Neural crest cell (in vitro differentiated cells): ENCODE results near the gene LOXL1. TPM values are rescaled to one million over a fixed set of nuclear protein-coding genes. Genes with fewer than 3 reads are reported as not detected.

Experiments used
- DNase-seq: peaks from one replicate; pipeline ENCODE4 v3.0.0; 2021; ENCODE audit warnings: low read depth, mixed read lengths, low spot score
- H3K27ac Mint-ChIP-seq: one replicate; pipeline ENCODE4 v1.8.0; 2021; ENCODE audit warnings: mild to moderate bottlenecking, mixed read lengths; ENCODE audit not compliant: unreplicated experiment
- H3K27me3 Mint-ChIP-seq: 2 replicates; pipeline ENCODE4 v1.8.0; 2021; ENCODE audit warnings: low read depth, mild to moderate bottlenecking, mixed read lengths
- H3K36me3 Mint-ChIP-seq: 2 replicates; pipeline ENCODE4 v1.8.0; 2021; ENCODE audit warnings: low read depth, mild to moderate bottlenecking, mixed read lengths
- H3K4me1 Mint-ChIP-seq: 2 replicates; pipeline ENCODE4 v1.8.0; 2021; ENCODE audit warnings: mixed read lengths
- H3K4me3 Mint-ChIP-seq: one replicate; pipeline ENCODE4 v1.8.0; 2021; ENCODE audit warnings: mild to moderate bottlenecking, mixed read lengths
- H3K9me3 Mint-ChIP-seq: 2 replicates; pipeline ENCODE4 v1.8.0; 2021; ENCODE audit warnings: mixed read lengths
- total RNA-seq: library from RNA; stranded (reverse); gene quantifications from 2 replicates; pipeline ENCODE4 v1.2.1, GENCODE V29; 2021
- TF ChIP-seq, protein P1 (sequence below): fragments of 200-600 bp; sonication (generic); conservative IDR thresholded peaks from 2 replicates; pipeline ENCODE4 v1.5.0; 2021; ENCODE audit warnings: antibody characterized with exemption, mild to moderate bottlenecking

The LOXL1 gene
- total RNA-seq, 1 donor from 2014 or later = 17.3 TPM

DNA sequence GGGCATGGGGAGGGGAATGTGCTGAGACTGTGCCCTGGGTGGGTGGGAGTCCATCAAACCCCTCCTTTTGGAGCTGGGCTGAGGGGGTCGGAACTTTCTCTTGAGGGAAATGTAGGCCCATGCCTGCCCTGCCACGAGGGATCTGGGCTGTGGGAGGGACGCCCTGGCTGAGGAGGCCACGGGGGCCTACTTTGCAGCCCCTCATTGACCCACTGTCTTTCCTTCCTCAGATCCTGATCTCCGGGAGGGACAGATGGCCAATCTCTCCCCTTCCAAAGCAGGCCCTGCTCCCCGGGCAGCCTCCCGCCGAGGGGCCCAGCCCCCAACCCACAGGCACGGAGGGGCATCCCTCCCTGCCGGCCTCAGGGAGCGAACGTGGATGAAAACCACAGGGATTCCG, 25.3 kb downstream of the LOXL1 start:
- Mint-ChIP-seq H3K9me3 (no peaks in the 10 kb centered on the region), H3K36me3 (no peaks in the 10 kb centered on the region), H3K4me3 (no peak overlapping the region), H3K27ac (peak overlapping the region; percentile 89), H3K4me1 (peaks cover 8% of the 10 kb centered on the region), H3K27me3 (no peaks in the 10 kb centered on the region)
- TF ChIP-seq, protein P1, sequence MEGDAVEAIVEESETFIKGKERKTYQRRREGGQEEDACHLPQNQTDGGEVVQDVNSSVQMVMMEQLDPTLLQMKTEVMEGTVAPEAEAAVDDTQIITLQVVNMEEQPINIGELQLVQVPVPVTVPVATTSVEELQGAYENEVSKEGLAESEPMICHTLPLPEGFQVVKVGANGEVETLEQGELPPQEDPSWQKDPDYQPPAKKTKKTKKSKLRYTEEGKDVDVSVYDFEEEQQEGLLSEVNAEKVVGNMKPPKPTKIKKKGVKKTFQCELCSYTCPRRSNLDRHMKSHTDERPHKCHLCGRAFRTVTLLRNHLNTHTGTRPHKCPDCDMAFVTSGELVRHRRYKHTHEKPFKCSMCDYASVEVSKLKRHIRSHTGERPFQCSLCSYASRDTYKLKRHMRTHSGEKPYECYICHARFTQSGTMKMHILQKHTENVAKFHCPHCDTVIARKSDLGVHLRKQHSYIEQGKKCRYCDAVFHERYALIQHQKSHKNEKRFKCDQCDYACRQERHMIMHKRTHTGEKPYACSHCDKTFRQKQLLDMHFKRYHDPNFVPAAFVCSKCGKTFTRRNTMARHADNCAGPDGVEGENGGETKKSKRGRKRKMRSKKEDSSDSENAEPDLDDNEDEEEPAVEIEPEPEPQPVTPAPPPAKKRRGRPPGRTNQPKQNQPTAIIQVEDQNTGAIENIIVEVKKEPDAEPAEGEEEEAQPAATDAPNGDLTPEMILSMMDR = no peak
- no peak for DNase-seq

DNA sequence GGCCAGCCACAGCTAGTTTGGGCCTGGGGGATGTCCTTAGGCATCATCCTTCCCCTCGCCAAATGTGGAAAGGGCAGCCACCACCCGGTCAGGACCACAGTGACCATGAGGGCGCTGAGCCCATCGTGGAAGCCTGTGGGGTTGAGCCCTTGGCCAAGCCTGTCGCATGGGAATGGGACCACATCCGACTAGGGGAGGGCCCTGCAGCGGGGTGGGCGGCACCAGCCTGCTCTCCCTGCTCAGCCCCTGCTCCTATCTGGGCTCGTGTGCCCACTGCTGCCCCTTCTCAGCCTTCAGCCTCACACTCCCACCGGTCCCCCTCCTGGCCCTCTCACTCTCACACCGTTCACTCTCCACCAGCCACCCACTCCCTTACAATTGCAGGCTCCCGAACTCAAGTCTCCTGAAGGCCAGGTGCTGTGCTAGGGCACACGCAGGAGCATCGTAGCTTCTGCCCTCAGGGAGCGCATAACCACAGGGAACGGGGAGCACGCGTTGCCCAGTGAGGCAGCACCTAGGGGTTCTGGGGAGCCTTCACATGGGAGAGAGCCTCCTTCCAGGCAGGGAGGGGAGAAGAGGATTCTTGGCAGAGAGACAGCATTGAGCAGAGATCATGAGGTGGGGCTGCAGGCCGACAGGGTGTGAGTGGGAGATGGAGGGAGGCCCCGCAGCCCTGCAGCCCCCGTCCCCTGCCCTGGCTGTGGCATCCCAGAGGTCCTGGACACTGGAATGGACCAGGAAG, 26.1 kb downstream of the LOXL1 start:
- H3K9me3 Mint-ChIP-seq = no peaks in the 10 kb centered on the region
- DNase-seq = no peak
- H3K27ac Mint-ChIP-seq = peak overlapping the region; percentile 83
- TF ChIP-seq, protein P1 = no peak
- H3K4me3 Mint-ChIP-seq = no peak overlapping the region
- no peaks in the 10 kb centered on the region for H3K27me3 Mint-ChIP-seq
- no peaks in the 10 kb centered on the region for H3K36me3 Mint-ChIP-seq
- H3K4me1 Mint-ChIP-seq = peaks cover 8% of the 10 kb centered on the region

DNA sequence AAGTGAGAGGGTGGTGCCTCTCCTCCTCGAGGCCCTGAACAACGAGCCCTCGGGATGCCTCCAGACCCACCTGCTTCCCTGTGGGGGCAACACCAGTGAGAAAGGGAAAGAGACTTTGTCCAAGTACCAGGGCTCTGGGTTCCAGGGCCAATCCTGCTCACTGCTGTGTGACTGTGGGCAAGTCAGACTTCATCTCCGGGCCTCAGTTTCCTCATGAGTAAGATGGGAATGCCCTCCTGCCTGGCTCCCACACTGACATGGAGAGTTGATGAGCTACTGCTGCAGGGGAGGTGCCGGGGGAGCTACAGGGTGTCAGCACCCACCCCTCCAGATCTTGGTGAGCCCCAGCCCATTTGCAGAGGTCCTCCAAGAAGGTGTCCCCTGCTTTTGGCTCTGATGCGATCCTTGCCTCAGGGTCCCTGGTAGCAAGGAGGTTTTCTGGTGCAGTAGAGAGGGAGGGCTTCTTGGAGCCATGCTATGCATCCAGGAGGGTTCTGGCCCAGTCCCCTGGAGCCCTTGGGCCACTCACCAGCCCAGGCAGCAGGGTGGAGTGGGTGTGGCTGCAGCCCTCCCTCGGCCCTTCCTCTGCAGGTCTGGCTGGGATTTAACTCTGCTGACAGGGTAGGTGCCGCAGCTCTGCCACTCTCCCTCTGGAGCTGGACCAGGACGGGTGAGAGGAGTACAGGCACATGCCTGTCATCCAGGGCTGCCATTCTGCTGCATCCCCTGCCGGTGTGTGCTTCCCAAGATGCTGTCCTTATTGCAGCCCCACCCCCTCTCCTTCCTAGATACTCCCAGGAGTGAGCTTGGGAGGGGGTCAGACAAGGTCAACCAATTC, 26.9 kb downstream of the LOXL1 start:
- H3K4me1 Mint-ChIP-seq = peaks cover 8% of the 10 kb centered on the region
- TF ChIP-seq, protein P1 = no peak
- H3K36me3 Mint-ChIP-seq = no peaks in the 10 kb centered on the region
- DNase-seq = no peak
- H3K27ac Mint-ChIP-seq = no peak overlapping the region
- H3K9me3 Mint-ChIP-seq = no peaks in the 10 kb centered on the region
- no peak overlapping the region for H3K4me3 Mint-ChIP-seq
- H3K27me3 Mint-ChIP-seq = no peaks in the 10 kb centered on the region

DNA sequence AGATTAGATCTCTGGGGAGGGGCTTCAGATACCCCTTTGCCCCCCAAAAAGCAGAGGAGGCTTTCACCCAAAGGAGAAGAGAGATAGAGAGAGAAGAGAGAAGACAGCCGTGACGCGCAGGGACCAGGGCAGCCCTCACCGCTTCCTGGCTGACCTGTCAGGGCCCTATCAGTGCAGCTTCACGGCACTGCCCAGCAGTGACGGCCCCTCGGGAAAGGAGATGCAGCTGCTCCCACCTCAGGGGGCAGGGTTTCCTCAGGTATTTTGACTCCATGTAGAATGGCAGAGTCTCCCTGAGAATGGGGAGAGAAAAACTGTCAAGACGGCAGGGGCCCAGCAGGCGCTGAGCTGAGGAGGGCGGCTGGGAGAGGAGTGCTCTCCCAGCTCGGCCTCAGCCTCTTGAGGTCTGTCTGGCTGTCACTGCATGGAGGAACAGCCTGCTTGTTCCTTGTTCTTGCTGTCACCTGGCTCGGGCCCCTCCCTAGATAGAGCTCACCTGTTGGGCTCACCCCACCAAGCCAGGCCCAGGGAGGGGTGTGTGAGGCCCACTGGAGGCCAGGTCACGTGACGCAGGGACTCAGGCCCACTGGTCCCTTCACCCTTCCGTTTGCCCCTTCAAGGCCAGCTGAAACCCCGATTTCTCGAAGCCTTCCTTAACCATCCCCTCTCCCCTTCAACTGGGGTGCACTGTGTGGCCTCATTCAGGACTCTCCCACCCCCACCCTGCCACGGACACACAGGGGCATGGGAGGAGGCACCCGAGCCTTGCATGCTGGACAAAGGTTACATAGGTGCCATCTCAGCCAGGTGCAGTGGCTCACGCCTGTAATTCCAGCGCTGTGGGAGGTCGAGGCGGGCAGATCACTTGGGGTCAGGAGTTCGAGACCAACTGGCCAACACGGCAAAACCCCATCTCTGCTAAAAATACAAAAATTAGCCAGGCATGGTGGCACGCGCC, 28.2 kb downstream of the LOXL1 start:
- Mint-ChIP-seq H3K4me1 (peaks cover 8% of the 10 kb centered on the region), H3K27ac (no peak overlapping the region)
- TF ChIP-seq, protein P1 = no peak

DNA sequence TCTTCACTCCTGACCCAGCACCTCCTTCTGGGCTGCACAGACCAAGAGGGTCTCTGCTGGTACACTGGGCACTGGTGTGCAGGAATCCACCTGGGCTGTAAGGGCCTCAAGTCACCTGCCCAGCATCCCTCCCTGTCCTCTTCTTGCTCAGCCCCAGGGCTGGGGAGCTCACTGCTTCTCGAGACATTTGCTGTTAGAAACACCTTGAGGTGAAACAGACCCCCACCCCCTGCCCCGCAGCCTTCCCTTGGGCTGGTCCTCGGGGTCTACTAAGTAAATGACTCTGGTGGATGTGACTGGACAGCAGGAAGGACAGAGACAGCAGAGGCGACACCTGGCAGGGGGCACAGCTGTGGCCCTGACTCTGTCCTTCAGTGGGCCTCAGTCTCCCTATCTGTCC, 29.1 kb downstream of the LOXL1 start:
- Mint-ChIP-seq H3K36me3 (no peaks in the 10 kb centered on the region), H3K27me3 (no peaks in the 10 kb centered on the region), H3K9me3 (no peaks in the 10 kb centered on the region), H3K27ac (no peak overlapping the region), H3K4me3 (no peak overlapping the region), H3K4me1 (peaks cover 8% of the 10 kb centered on the region)
- DNase-seq = no peak
- TF ChIP-seq, protein P1 = no peak

More for the DNA sequence above, 28.2 kb downstream of the LOXL1 start:
- no peaks in the 10 kb centered on the region for H3K36me3 Mint-ChIP-seq
- DNase-seq = no peak
- H3K4me3 Mint-ChIP-seq = no peak overlapping the region
- no peaks in the 10 kb centered on the region for H3K9me3 Mint-ChIP-seq
- H3K27me3 Mint-ChIP-seq = no peaks in the 10 kb centered on the region
